Common myeloid progenitor, CD34-positive (primary cell): ENCODE results near the gene JPT2.

Experiments
- CTCF ChIA-PET: fragments of 350-600 bp; sonication (Branson Sonifier 250); formaldehyde crosslinking; loops from one replicate; lab custom pipeline; 2021; ENCODE audit warnings: antibody characterized with exemption; lab: Charles Lee
- POLR2A ChIA-PET: fragments of 350-600 bp; sonication (Branson Sonifier 250); formaldehyde crosslinking; loops from one replicate; lab custom pipeline; 2021; ENCODE audit warnings: antibody characterized with exemption; lab: Charles Lee
- DNase-seq, 3 donors: peaks; one replicate each; pipeline versions ENCODE4 v3.0.0 to v3.0.0-alpha.2; 2013
- H3K27ac ChIP-seq, 2 experiments: 1 replicate in 1 of 2; 2 replicates in 1 of 2; pipeline ENCODE4 v1.7.0; 2013; ENCODE audit warnings: inconsistent platforms in 2 of 2, low read length in 2 of 2, mild to moderate bottlenecking in 2 of 2, low read depth in 1 of 2, moderate library complexity in 1 of 2; ENCODE audit not compliant: severe bottlenecking in 2 of 2, insufficient read depth in 1 of 2, poor library complexity in 1 of 2
- H3K27me3 ChIP-seq, 5 experiments: replicated peaks in 2 of 5; 1 replicate in 3 of 5; 2 replicates in 2 of 5; pipeline versions ENCODE4 v1.6.1 to v1.7.0; 2013; ENCODE audit warnings: low read length in 4 of 5, mild to moderate bottlenecking in 2 of 5, moderate library complexity in 2 of 5, inconsistent platforms in 1 of 5; ENCODE audit not compliant: insufficient read depth in 5 of 5, control insufficient read depth in 4 of 5
- H3K36me3 ChIP-seq, 4 experiments: 1 replicate in 2 of 4; 2 replicates in 2 of 4; pipeline versions ENCODE4 v1.6.1 to v1.7.0; 2013; ENCODE audit warnings: low read length in 3 of 4, control low read depth in 1 of 4, mild to moderate bottlenecking in 1 of 4; ENCODE audit not compliant: control insufficient read depth in 4 of 4, insufficient read depth in 4 of 4
- H3K4me1 ChIP-seq, 4 experiments: 1 replicate in 3 of 4; 2 replicates in 1 of 4; pipeline versions ENCODE4 v1.6.1 to v1.7.1; 2013; ENCODE audit warnings: low read length in 3 of 4, mild to moderate bottlenecking in 3 of 4, control low read depth in 1 of 4, inconsistent platforms in 1 of 4, moderate library complexity in 1 of 4; ENCODE audit not compliant: control insufficient read depth in 4 of 4, insufficient read depth in 4 of 4; ENCODE audit errors: control extremely low read depth in 1 of 4
- H3K4me3 ChIP-seq, 7 experiments: 1 replicate in 4 of 7; 2 replicates in 3 of 7; pipeline versions ENCODE4 v1.5.1 to v1.7.0; 2013; ENCODE audit warnings: mild to moderate bottlenecking in 7 of 7, low read length in 6 of 7, moderate library complexity in 6 of 7, inconsistent platforms in 2 of 7, low read depth in 2 of 7, control low read depth in 1 of 7; ENCODE audit not compliant: insufficient read depth in 4 of 7, control insufficient read depth in 1 of 7; ENCODE audit errors: extremely low read depth in 1 of 7
- H3K9me3 ChIP-seq, 5 experiments: 1 replicate in 4 of 5; 2 replicates in 1 of 5; pipeline versions ENCODE4 v1.6.1 to v1.7.1; 2013; ENCODE audit warnings: low read length in 4 of 5, mild to moderate bottlenecking in 2 of 5, inconsistent platforms in 1 of 5, low read depth in 1 of 5, moderate library complexity in 1 of 5; ENCODE audit not compliant: control insufficient read depth in 4 of 5, insufficient read depth in 2 of 5; ENCODE audit errors: control extremely low read depth in 1 of 5
- WGBS: methylation state at CpG from one replicate; pipeline ENCODE4 v1.1.5; 2013; ENCODE audit not compliant: insufficient coverage; 5-methylcytosine and 5-hydroxymethylcytosine counted together

JPT2 gene

DNA sequence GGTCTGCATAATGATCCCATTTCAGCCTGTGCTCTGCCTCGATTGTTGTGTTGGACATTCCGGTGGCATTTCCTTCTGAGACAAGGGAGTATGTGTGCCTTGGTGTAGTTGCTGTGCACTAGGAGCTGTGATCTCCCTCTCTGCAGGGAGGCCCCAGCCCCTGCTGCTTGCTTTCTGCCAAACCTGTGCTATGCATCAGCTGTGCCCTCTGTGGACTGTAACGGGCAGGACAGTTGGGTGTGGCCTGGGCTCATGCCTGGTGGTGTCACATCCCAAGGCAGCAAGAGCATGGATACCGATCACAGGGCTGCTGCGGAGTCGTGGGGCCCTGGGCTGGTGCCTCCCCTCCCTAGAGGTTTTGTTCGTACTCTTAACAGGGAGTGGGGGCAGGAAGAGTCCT is 3.8 kb upstream of the JPT2 start:
- no peaks in the 10 kb centered on the region for H3K9me3 ChIP-seq
- no peak for DNase-seq
- H3K27ac ChIP-seq = no peak overlapping the region
- ChIA-PET POLR2A (no interaction called here), CTCF (interaction anchor here (0.6 to 1.2 kb wide), 4 partner anchors 12 to 58 kb away, joined by 3 read pairs; no protein-coding TSS in a partner anchor)
- H3K4me1 ChIP-seq = peaks cover 4 to 18% (median 12%) of the 10 kb centered on the region in 4 experiments
- H3K4me3 ChIP-seq = no peak overlapping the region
- no peaks in the 10 kb centered on the region for H3K27me3 ChIP-seq
- WGBS = 94% methylated on average over 7 of the region's 7 CpGs
- peaks cover 20 to 74% (median 58%) of the 10 kb centered on the region in 4 experiments for H3K36me3 ChIP-seq

DNA sequence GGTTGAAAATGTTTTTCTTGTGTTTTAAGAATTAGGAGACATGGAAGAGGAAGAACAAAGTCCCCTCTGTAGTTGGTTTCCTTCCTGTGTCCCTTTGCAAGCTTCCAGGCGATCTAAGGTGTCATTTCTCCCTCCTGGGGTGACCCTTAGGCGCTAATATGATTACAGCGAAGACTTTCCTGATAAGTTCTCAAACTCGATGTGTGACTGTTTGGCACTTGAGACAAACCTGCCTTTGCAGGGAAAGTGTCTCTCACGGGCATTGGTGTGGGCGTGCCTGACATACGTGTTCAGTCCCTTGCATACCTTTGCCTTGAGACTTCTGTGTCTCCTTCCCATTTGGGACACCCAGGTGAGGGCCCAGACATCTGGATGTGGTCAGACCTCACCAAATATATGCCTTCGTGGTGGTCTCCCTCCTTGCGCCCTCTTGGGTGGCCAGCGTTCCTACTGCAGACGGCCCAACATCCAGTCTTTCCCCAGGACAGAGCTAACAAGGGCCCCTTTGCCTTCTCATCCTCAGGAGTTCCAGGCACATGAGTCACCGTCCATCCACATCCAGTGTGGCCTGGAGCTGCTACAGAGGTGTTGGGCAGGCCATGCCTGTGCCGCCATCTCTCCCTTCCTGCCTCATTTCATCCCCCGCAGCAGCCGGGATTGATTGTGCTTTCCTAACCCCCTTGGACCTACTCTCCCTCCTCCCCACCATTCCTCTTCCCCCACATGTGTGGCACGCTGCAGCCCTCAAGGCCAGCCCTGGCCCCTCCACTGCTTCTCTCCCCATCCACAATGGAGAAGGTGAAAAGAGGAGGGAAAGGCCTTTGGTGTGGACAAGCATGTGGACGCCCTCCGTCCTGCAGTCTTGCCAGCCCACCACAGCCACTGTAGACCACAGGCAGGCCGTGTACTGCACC is 3.1 kb upstream of the JPT2 start:
- no peak for DNase-seq
- ChIA-PET CTCF (interaction anchor here (0.7 to 1.7 kb wide), 6 partner anchors 8 to 59 kb away, joined by 3 read pairs; no protein-coding TSS in a partner anchor), POLR2A (no interaction called here)
- Histone ChIP-seq H3K9me3 (no peaks in the 10 kb centered on the region), H3K4me1 (peaks cover 4 to 24% (median 16%) of the 10 kb centered on the region in 4 experiments), H3K27me3 (no peaks in the 10 kb centered on the region), H3K36me3 (peaks cover 17 to 68% (median 55%) of the 10 kb centered on the region in 4 experiments), H3K27ac (no peak overlapping the region), H3K4me3 (no peak overlapping the region)
- WGBS = 98% methylated on average over 16 of the region's 19 CpGs

DNA sequence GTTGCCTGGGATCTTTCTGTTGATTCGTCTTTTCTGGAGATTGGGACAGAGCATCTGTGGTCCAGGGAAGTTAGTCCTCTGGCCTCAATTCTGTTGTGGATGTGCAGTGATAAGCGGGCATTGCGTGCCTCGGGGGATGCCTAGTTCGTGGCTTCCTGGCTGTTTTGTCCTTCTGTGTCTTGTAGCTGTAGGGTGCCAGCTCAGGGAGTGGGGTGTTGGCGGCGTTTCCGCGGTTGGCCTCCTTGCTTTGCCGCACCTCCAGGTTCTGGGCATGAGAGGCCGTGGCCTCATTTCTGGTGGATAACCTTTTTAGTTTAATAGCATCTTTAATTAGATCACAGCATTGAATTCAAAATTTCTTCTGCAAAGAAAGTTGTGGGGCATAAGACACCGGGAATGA is 1.4 kb upstream of the JPT2 start:
- Histone ChIP-seq H3K36me3 (peaks cover 18 to 62% (median 44%) of the 10 kb centered on the region in 4 experiments), H3K27me3 (no peaks in the 10 kb centered on the region), H3K4me3 (no peak overlapping the region), H3K9me3 (no peaks in the 10 kb centered on the region), H3K4me1 (peaks cover 4 to 29% (median 16%) of the 10 kb centered on the region in 4 experiments), H3K27ac (no peak overlapping the region)
- WGBS = 94% methylated on average over 10 of the region's 12 CpGs
- ChIA-PET CTCF (interaction anchor here (1.7 to 3.4 kb wide), 4 partner anchors 10 to 48 kb away, joined by 3 to 11 read pairs (median 5); partner anchors contain the start of gene MAPK8IP3), POLR2A (no interaction called here)
- no peak for DNase-seq

DNA sequence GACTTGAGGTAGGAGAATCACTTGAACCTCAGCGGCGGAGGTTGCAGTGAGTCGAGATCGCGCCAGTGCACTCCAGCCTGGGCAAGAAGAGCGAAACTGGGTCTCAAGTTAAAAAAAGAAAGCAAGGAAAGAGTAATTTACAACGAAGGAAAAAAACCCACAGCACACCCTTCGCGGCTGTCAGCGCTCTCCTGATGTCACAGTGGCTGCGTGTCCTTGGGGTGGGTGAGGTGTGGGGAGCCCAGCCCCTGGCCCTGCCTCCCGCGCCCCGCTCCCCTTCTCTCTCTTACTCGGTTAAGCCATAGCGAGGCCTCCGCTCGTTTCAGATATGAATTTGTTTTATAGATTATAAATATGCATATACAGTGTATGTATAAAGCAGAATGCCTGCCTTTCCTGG is 740 bp upstream of the JPT2 start:
- peak overlapping the region in 2 of 7 experiments; percentile 50 to 91 for H3K4me3 ChIP-seq
- WGBS = 83% methylated on average over 8 of the region's 18 CpGs
- no peaks in the 10 kb centered on the region for H3K27me3 ChIP-seq
- POLR2A ChIA-PET = interaction anchor here (1.1 to 1.7 kb wide), 2 partner anchors 29 to 97 kb away, joined by 3 to 6 read pairs; partner anchors contain the start of gene MAPK8IP3
- no peaks in the 10 kb centered on the region for H3K9me3 ChIP-seq
- peaks cover 4 to 29% (median 16%) of the 10 kb centered on the region in 4 experiments for H3K4me1 ChIP-seq
- peak in 2 of 3 donors; percentile 36 to 41 for DNase-seq
- H3K27ac ChIP-seq = peak overlapping the region in 1 of 2 experiments; percentile 66
- H3K36me3 ChIP-seq = peaks cover 13 to 56% (median 38%) of the 10 kb centered on the region in 4 experiments
- CTCF ChIA-PET = interaction anchor here (1.0 to 3.4 kb wide), 3 partner anchors 23 to 47 kb away, joined by 3 to 11 read pairs (median 7); partner anchors contain the start of gene MAPK8IP3

DNA sequence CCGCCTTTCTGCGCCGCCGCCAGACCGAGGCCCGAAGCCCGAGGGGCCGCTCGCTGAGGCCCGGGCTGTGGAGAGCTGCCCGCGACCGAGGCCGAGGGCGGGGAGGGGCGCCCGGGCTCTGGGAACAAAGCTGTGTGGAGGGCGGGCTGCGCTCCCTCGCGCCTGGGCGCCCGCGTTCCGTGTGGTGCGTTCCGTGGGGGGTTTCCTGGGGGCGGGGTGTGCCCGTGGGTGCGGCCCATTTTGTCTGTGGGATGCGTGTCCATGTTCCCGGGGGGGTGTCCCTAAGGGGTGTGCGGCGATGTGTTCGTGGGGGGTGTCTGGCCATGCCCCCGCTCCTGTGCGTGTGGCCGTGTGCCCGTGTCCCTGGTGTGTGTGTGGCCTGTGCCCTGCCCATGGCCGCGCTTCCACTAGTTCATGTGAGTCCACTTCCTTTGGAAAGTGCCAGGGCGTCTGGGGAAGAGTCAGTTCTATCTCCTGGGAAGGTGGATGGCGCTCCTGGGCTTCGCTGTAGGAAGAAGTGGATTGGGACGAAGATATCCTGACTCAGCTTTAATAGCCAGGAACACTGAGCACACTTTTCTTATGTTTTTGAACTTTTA is 520 bp downstream of the JPT2 start:
- Histone ChIP-seq H3K4me1 (peaks cover 4 to 29% (median 16%) of the 10 kb centered on the region in 4 experiments), H3K4me3 (peak overlapping the region; percentile 50 to 91 (median 75)), H3K27me3 (no peaks in the 10 kb centered on the region), H3K36me3 (peaks cover 6 to 48% (median 28%) of the 10 kb centered on the region in 4 experiments), H3K9me3 (no peaks in the 10 kb centered on the region), H3K27ac (peak overlapping the region; percentile 25 to 84)
- ChIA-PET CTCF (interaction anchor here (1.4 to 3.4 kb wide), 4 partner anchors 13 to 48 kb away, joined by 3 to 11 read pairs (median 6); partner anchors contain the start of gene MAPK8IP3), POLR2A (interaction anchor here (0.7 to 1.7 kb wide), 3 partner anchors 25 to 343 kb away, joined by 3 to 6 read pairs (median 5); partner anchors contain the start of gene MAPK8IP3)
- under 1% methylated on average over 34 of the region's 45 CpGs for WGBS
- DNase-seq = no peak

DNA sequence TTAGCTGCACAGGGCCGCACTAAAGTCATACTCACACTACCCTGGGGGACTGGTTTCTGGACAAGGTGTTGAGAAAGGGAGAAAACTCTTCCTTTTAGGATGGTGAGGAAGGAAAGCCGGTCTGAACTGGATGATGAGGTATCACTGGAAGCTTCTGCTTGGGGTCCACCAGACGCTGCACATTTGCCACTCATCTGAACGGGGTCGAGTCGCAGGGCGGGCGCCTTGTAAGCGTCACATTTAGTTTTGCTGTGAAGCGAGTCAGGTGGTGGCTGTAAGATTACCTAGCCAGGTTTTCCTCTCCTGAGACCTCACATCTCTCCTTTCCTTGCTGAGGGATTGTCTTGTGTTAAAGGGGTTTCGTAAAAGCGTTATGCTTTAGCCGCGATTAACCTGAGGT is 2.3 kb downstream of the JPT2 start:
- H3K27ac ChIP-seq = peak overlapping the region in 1 of 2 experiments; percentile 0
- CTCF ChIA-PET = interaction anchor here (0.9 kb wide), 1 partner anchor 25 kb away, joined by 4 read pairs; the partner anchor contains the start of gene MAPK8IP3

More for the DNA sequence above, 2.3 kb downstream of the JPT2 start:
- Histone ChIP-seq H3K9me3 (no peaks in the 10 kb centered on the region), H3K27me3 (no peaks in the 10 kb centered on the region), H3K36me3 (peaks cover 8 to 40% (median 22%) of the 10 kb centered on the region in 4 experiments), H3K4me3 (no peak overlapping the region), H3K4me1 (peaks cover 4 to 29% (median 16%) of the 10 kb centered on the region in 4 experiments)
- POLR2A ChIA-PET = no interaction called here
- DNase-seq = no peak
- 100% methylated on average over 5 of the region's 14 CpGs for WGBS
